GM19035 (cell line): ENCODE data around the gene GRIA1.

Experiments
- ATAC-seq: cut with Tn5 transposase; IDR thresholded peaks from one replicate; pipeline ENCODE4 v1.9.1; 2021; ENCODE audit not compliant: unreplicated experiment

The GRIA1 gene

DNA sequence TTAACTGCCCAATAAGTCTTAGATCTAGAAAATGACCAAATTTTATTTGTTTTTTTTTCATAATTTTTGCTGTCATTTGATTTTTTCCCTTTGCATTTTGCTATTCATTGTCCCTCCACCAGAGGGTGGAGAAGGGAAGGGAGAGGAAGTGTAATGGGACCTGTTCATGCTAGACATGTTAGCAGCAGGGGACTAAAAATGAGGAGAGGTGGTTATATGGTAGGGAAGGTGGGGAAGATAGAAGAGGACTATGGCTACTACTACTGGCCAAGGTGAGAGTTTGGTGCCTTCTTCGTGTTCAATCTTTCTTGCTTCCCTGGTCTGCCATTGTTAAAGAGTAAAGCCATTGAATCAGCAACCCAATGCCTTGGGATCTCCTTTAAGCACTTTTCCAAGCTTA, 6.4 kb downstream of the GRIA1 start:
- no peak for ATAC-seq

DNA sequence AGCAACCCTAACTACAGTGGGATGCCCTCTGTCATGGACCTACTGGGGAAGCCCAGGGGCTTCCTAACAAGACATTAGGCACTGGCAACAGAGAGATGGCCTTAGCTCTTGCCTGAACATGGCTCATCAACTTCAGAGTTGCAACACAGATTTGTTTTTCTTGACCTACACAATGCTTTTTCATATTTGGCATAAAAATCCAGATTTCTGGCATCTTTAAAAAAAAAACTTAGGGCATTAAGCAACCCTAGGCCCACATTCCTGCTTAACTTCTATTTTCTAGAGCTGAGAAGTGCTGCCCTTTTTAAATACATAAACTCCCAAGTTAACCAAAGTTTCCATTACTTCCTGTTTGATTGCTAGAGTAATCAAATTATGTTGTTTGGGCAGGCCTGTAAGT, 8.0 kb downstream of the GRIA1 start:
- no peak for ATAC-seq

DNA sequence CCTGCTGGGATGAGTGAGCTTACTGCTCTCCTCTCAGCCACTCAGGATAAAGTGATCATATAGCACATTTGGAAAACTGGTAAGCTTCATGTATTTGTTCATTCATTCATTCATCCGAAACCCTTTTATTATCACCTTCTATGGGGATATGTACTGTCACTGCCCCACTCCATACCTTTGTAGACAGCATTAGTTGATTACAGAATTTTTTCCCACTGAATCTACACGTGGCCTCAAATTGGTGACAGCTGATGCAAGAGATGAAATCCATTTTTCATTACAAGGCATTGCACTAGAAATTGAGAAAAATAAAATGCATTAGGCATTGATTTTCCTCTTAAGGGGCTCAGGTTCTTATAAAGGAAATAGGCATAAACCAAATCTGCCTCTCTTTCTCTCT, 9.7 kb downstream of the GRIA1 start:
- no peak for ATAC-seq

- ATAC-seq, result no peak
Measured at GRCh38 chr5:153504726-153505125, 14.3 kb downstream of the GRIA1 start.

- ATAC-seq, result no peak
Measured at GRCh38 chr5:153508700-153509099, 18.2 kb downstream of the GRIA1 start.

DNA sequence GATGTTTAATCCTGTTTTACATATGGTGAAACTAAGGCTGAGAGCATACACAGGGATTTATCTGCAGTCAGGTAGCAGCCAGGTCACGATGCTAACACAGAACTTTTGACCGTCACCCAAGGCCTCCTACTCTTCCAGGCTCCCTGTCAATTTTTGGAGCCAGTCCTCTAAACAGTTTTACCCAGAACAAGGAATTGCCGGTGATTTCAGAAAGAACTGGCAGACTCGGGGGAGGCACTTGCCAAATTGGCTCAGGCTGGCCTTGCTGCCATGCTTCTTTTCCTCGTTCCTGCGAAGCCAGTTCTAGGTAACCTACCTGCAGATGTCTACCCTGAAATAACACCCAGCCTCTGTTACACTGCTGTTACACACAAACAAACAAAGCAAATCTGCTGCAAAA, 21.2 kb downstream of the GRIA1 start:
- no peak for ATAC-seq

- no peak for ATAC-seq
Measured at GRCh38 chr5:153513156-153513555, 22.7 kb downstream of the GRIA1 start.

- ATAC-seq, result no peak
Measured at GRCh38 chr5:153515301-153515700, 24.8 kb downstream of the GRIA1 start.

- no peak for ATAC-seq
Measured at GRCh38 chr5:153516504-153517240, 26.2 kb downstream of the GRIA1 start.

DNA sequence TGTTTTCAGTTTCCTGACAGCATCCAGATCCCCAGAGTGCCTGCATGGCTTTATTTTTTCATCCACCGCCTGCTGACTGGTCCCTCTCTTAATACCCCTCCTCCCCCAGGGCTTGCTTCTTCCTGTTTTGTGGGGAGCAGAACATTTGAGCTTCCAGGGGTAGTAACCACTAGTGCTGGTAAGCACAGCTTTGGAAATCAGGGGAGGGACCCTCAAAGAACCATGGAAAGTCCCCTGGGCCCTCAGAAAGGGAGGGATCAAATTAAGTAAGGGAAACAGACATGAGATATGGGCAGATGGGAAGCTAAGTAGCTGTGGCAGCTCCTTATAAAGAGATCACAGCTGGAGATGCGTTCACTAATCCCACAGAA, 26.8 kb downstream of the GRIA1 start:
- no peak for ATAC-seq

DNA sequence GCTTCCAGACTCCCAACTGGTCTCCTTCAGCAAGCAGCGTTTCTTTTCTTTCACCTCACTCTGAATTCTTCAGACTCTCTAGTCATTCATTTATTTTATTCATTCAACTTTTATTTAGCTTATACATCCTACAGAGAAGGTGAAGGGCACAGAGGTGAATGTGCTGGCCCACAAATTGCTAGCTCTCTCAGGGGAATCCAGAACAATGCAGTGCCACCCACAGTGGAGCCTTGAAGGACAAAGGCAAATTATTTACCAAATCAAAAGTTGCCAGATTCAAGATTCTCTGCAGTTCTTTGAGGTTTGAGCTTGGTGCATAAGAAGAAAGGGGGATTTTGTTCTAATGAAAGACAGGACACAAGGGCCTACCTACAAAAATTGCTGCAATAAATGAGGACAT, 29.7 kb downstream of the GRIA1 start:
- no peak for ATAC-seq

- no peak for ATAC-seq
Measured at GRCh38 chr5:153520952-153521351, 30.5 kb downstream of the GRIA1 start.

DNA sequence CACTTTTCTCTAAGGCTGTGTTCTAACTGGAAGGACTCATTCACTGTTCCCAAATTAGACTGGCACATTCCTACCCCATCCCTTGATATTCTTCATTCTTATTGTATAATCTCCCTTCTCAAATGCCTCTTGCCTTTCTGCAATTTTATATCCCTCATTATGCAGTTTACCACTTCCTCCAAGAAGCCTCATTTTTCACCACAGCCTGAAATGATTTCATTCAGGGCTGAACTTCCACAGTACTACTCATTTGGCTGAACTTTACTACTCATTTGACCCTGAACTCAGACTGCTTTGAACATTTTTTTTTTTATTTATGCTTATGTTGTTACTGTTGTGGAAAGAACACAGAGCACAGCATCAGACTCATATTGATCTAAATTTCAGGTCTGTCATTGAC, 32.7 kb downstream of the GRIA1 start:
- ATAC-seq, result no peak

DNA sequence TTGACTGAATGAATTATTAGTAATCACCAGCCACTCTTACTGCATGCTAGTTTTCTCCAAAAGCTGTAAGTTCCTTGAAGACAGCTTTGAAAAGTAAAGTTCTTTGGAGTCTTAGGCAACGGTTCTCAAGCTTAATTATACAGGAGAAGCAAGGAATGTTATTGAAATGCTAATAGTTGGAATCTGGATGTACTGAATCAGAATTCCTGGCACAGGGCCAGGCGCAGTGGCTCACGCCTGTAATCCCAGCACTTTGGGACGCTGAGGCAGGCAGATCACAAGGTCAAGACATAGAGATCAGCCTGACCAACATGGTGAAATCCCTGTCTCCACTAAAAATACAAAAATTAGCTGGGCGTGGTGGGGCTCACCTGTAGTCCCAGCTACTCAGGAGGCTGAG, 33.4 kb downstream of the GRIA1 start:
- ATAC-seq, result no peak

GRCh38 chr5:153525536-153525935, 35.1 kb downstream of the GRIA1 start:
- no peak for ATAC-seq

DNA sequence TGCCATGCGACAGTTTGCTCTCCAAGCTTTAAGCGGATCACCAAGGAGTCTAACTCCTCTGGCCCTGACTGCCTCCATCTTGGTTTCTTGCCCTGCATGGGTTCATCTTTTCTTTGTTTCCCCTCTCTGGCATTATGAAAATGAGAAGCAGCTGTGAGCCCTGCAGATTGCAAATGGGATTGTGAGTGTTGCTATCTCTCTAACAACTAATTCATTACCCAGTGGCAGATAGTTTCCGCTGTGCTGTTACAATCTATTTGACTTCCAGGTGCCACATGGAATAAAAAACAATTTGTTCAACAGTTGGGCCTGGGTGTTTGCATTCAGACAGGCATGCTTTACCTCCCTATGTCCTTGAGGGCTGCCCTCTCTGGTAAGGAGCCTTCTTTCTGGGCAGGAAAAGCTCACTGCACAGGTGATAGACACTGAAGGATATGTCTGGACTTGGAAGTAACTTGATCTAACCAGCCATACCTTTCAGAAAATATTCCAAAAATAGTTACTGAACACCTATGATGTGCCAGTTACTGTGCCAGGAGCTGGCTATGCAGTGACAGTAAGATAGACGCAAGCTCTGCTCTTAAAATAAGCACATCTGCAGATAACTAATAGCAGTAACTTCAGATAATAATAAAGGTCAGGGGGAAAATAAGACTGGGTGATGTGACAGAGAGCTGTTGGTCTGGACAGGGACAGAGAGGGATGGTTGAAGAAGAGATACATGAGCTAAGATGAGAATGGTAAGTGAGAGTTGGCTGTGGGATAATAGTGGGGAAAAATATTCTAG, 40.1 kb downstream of the GRIA1 start:
- ATAC-seq, result no peak

GRCh38 chr5:153533546-153533945, 43.1 kb downstream of the GRIA1 start:
- no peak for ATAC-seq

- ATAC-seq, result no peak
Measured at GRCh38 chr5:153534102-153534501, 43.6 kb downstream of the GRIA1 start.

GRCh38 chr5:153537207-153537606, 46.7 kb downstream of the GRIA1 start:
- no peak for ATAC-seq

DNA sequence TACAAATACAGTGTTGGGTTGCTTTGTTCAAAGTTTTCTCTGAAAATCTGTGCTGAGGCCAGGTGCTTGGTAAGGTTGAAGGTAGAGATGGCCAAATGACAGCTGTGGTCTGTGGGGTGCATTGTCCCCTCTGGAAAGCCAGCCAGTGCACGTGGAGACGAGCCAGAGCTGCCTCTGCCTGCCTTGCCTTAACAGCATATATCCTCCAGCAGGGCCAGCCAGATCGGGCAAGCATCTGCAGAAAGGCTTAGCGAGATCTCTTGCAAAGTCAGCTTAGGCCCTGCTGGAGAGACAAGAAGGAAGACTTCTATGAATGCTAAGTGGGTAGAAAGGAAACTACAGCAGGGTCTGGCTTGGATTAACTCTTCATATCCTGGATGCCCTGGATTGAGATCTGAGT, 49.5 kb downstream of the GRIA1 start:
- ATAC-seq, result no peak

DNA sequence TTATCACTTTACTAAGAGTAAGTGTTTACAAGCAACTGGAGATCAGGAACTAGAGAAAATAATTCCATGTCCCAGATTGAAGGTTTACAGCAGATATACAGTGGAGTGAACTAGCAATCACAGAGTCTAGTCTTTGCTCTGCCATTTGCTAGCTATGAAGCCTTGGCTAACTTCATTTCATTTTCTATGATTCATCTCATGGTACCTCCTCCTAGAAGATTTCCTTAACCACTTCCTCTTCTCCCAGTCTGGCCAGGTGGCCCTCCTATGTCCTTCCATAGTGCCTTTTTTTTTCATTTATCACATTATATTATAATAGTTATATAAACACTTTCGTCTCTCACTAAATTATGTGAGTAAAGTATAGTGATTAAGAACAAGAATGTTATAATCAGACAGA, 52.1 kb downstream of the GRIA1 start:
- ATAC-seq, result no peak

- ATAC-seq, result no peak
Measured at GRCh38 chr5:153543288-153543687, 52.8 kb downstream of the GRIA1 start.
